ENCODE results near the gene CHRNB4.

The CHRNB4 gene

GRCh38 chr15:78604420-78604819 is 36.6 kb downstream of the CHRNB4 start:
- no peak for TF ChIP-seq CTCF (IDR thresholded peaks at IDR 0.05; ENCODE audit: insufficient read depth, low read length, poor library complexity, severe bottlenecking)
- Histone ChIP-seq H3K27me3 (replicated peaks; ENCODE audit: control insufficient read depth, insufficient read depth, low read length) (no peaks in the 10 kb centered on the region), H3K36me3 (ENCODE audit: control insufficient read depth, insufficient read depth, low read length) (no peaks in the 10 kb centered on the region), H3K4me3 (replicated peaks; ENCODE audit: low read depth, low read length) (no peak overlapping the region)
- DNase-seq (ENCODE audit: extremely low read depth, insufficient read length), result no peak

GRCh38 chr15:78603467-78603866 is 37.5 kb downstream of the CHRNB4 start:
- no peaks in the 10 kb centered on the region for H3K27me3 ChIP-seq (replicated peaks; ENCODE audit: control insufficient read depth, insufficient read depth, low read length)
- no peak for DNase-seq (ENCODE audit: extremely low read depth, insufficient read length)
- no peaks in the 10 kb centered on the region for H3K36me3 ChIP-seq (ENCODE audit: control insufficient read depth, insufficient read depth, low read length)
- no peak for TF ChIP-seq CTCF (IDR thresholded peaks at IDR 0.05; ENCODE audit: insufficient read depth, low read length, poor library complexity, severe bottlenecking)
- H3K4me3 ChIP-seq (replicated peaks; ENCODE audit: low read depth, low read length), result no peak overlapping the region

GRCh38 chr15:78599189-78599588 is 41.8 kb downstream of the CHRNB4 start:
- TF ChIP-seq CTCF (IDR thresholded peaks at IDR 0.05; ENCODE audit: insufficient read depth, low read length, poor library complexity, severe bottlenecking), result no peak
- DNase-seq (ENCODE audit: extremely low read depth, insufficient read length), result no peak
- H3K27me3 ChIP-seq (replicated peaks; ENCODE audit: control insufficient read depth, insufficient read depth, low read length), result no peaks in the 10 kb centered on the region
- no peak overlapping the region for H3K4me3 ChIP-seq (replicated peaks; ENCODE audit: low read depth, low read length)
- H3K36me3 ChIP-seq (ENCODE audit: control insufficient read depth, insufficient read depth, low read length), result no peaks in the 10 kb centered on the region

- no peak for TF ChIP-seq CTCF (IDR thresholded peaks at IDR 0.05; ENCODE audit: insufficient read depth, low read length, poor library complexity, severe bottlenecking)
- no peaks in the 10 kb centered on the region for H3K27me3 ChIP-seq (replicated peaks; ENCODE audit: control insufficient read depth, insufficient read depth, low read length)
- DNase-seq (ENCODE audit: extremely low read depth, insufficient read length), result no peak
- H3K4me3 ChIP-seq (replicated peaks; ENCODE audit: low read depth, low read length), result no peak overlapping the region
- no peaks in the 10 kb centered on the region for H3K36me3 ChIP-seq (ENCODE audit: control insufficient read depth, insufficient read depth, low read length)
Observed at GRCh38 chr15:78598348-78598747, 42.7 kb downstream of the CHRNB4 start.

- H3K36me3 ChIP-seq (ENCODE audit: control insufficient read depth, insufficient read depth, low read length), result no peaks in the 10 kb centered on the region
- no peak overlapping the region for H3K4me3 ChIP-seq (replicated peaks; ENCODE audit: low read depth, low read length)
- TF ChIP-seq CTCF (IDR thresholded peaks at IDR 0.05; ENCODE audit: insufficient read depth, low read length, poor library complexity, severe bottlenecking), result no peak
- no peaks in the 10 kb centered on the region for H3K27me3 ChIP-seq (replicated peaks; ENCODE audit: control insufficient read depth, insufficient read depth, low read length)
- DNase-seq (ENCODE audit: extremely low read depth, insufficient read length), result no peak
Observed at GRCh38 chr15:78597583-78597982, 43.4 kb downstream of the CHRNB4 start.

GRCh38 chr15:78574944-78575343 is 66.1 kb downstream of the CHRNB4 start:
- no peaks in the 10 kb centered on the region for H3K27me3 ChIP-seq (replicated peaks; ENCODE audit: control insufficient read depth, insufficient read depth, low read length)
- no peaks in the 10 kb centered on the region for H3K36me3 ChIP-seq (ENCODE audit: control insufficient read depth, insufficient read depth, low read length)
- no peak for DNase-seq (ENCODE audit: extremely low read depth, insufficient read length)
- TF ChIP-seq CTCF (IDR thresholded peaks at IDR 0.05; ENCODE audit: insufficient read depth, low read length, poor library complexity, severe bottlenecking), result no peak
- no peak overlapping the region for H3K4me3 ChIP-seq (replicated peaks; ENCODE audit: low read depth, low read length)
